NCI-H2227 (cell line): Measurements from ENCODE around the gene TTLL5.

Experiments
- DNase-seq: peaks from one replicate; lab custom pipeline; 2025; ENCODE audit not compliant: unreplicated experiment; lab: John Stamatoyannopoulos, UW

The TTLL5 gene

GRCh38 chr14:75981426-75982265 lies 320.6 kb downstream of the TTLL5 start, which contains the start of gene TGFB3:
TGFB3 (minus strand) TSS chr14:75981995; CDS start chr14:75980893, 1,102 bp downstream.
- peak; percentile 63 for DNase-seq

DNA sequence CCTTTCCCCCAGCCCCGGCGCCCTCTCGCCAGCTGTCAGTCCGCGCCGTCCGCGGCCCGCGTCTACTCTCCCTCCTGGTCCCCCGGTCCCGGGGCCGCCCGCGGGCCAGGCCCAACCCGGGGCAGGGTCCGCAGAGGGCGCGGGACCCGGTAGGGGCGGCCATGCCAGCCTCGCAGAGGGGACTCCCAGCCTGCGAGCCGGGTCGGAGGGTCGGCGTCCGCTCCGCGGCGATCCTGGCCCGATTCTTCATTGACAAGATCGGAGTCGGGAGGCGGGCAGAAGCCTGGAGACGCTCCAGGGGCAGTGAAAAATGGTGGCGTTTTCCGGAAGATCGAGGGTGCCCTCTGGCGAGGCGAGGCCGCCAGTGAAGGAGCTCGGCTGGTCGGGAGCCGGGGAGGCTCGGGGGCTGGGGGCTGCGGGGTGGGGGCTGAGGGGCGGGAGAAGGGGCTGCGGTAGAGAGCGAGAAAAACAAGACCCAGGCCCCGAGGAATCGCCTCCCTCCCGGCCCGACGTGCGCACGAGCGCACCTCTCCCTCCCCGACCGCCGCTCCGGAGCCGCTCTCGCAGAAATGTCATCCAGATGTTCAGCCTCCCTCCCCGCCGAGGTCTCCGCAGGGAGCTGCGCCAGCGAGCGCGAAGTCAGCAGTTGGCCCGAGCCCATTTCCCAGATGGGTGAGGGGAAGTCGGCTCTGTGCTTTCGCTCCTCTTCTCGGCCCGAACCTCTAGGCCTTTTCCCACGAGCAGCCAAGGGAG lies 321.4 kb downstream of the TTLL5 start:
- DNase-seq, result peak; percentile 84

- DNase-seq, result no peak
Observed at GRCh38 chr14:75983019-75983358, 321.9 kb downstream of the TTLL5 start.

DNA sequence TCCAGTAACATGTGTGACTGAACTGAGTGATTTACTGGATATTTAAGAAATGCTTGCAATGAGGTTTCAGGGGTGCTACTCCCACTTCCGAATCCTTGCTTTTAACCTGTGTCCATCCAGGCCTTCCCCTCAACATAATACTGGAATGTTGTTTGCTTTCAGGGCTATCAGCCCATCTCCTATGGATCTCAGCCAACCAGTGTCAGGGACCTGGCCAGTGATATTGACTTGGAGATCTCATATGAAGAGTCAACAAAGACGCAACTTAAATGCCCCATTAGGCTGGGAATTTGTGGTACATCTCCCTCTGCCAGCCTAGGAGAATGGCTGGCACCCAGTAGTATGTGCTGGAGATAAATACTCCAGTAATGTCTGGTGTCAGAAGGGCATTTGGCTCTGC lies 323.6 kb downstream of the TTLL5 start:
- no peak for DNase-seq

GRCh38 chr14:75985618-75986438 lies 324.8 kb downstream of the TTLL5 start, which contains the start of gene IFT43:
IFT43 (plus strand) TSS chr14:75985763; CDS start chr14:75985787, 24 bp downstream.
- peak; percentile 82 for DNase-seq

GRCh38 chr14:75986439-75986765 lies 325.4 kb downstream of the TTLL5 start:
- DNase-seq, result no peak

- no peak for DNase-seq
Observed at GRCh38 chr14:75987201-75987970, 326.3 kb downstream of the TTLL5 start.

DNA sequence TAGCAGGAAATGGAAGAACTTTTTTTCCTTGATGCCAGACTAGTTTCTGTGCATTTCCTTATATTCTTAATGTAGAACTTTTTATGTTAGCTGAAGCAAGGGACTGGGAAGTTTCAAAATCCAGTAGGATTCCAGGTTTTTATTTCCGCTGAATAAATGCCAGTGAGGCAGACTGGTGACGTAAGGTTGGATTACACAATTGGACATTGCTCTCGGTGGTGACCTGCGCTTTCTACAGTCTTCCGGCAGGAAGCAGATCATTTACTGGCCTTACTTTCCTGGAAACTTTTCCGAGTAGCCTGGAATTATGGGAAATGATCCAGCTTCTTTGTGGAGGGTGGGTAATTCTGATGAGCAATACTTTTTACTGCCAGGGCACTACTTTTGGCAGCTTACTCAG lies 328.1 kb downstream of the TTLL5 start:
- DNase-seq, result no peak

- no peak for DNase-seq
Observed at GRCh38 chr14:75990297-75990696, 329.3 kb downstream of the TTLL5 start.

DNA sequence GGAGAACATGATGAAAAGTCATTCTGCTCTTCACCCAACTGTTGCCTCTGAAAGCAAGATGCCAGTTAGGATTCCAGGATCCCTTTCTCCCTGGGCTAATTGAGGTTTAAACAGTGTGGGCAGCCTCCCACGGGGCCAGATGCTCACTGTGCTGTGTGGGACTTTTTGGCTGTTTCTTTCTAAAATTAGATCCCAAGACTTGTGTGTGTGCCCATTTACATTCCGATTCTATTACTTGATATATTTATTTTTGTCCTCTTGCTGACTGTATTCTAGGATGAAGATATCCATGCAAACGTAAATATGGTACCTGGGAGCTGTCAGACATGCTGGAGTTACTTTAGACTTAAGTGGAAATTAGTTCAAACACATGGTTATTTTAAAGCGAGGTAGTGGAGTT lies 330.7 kb downstream of the TTLL5 start:
- no peak for DNase-seq

DNA sequence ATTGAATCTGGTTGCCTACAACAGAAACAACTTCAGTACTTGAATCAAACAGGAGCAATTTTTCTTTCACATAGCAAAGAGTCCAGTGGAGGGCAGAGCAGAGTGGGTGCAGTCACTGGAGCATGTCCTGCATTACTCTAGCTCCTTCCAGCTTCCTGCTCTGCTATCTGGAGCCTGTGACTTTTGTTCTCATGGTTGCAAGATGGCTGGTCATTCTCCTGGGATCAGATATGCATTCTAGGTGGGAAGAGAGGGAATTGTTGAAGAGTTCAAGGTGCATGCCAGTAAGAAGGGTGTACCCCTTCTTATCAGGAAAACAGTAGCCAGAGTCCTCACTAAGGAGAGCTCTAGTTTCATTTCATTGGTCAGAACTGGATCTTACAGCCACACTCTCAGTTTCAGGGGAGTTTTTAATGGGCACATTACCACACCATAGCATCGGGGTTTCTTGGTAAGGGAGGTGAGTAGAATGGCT lies 332.6 kb downstream of the TTLL5 start:
- DNase-seq, result no peak

GRCh38 chr14:75995372-75996041 lies 334.5 kb downstream of the TTLL5 start:
- no peak for DNase-seq

GRCh38 chr14:75996488-75996887 lies 335.4 kb downstream of the TTLL5 start:
- DNase-seq, result no peak

DNA sequence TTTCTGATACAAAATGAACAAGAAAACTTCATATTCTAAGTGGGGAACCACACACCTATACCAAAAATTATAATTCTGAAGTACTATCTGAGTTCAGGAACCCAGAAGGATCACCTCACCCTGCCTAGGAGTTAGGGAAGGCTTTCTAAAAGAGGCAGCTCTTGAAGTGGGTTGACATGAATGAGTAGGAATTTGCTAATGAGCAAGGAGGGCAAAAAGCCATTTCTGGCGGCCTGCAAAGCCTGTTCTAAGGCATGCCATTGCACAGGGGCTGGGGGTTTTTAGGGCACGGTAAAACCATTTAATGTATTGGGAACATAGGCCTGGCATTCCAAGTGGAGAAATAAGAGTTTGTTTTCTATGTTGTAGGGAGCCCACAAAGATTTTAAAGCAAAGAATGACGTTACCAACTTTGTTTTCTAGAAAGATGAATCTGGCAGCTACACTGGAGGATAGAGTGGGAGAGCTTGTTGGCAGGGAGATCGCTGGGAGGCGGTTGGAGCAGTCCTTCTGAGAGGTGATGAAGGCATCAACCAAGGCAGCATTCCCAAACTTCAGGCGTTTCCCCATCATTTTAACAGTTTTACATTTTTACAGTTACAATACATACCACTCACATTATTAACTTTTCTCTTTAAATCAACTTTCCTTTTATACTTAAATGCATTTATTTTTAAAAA lies 338.6 kb downstream of the TTLL5 start:
- DNase-seq, result no peak

DNA sequence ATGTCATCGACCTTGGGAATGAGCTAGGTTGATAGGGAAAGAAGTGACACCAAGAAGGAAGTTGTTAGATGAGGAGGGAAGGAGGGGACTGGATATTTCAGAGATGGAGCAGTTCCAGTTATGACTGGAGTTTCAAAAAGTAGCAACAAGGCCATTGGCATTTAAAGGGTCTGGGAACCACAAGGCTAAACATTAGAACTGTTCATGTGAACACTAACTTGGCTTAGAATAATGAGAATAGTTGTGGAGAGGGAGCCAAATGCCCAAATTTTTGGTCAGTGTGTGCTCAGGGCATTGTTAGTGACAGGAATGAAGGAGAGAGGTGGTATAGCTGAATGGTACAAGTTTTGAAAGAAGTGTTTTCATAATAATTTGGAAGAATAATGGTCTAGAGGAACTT lies 341.3 kb downstream of the TTLL5 start:
- no peak for DNase-seq
